Loucy (cell line): ENCODE measurements around the gene MEGF6.

Source experiments
- CTCF ChIP-seq: fragments of 200-600 bp; sonication (generic); conservative IDR thresholded peaks from 2 replicates; pipeline ENCODE4 v1.5.1; 2014; ENCODE audit warnings: mild to moderate bottlenecking, antibody characterized with exemption, low read length
- EZH2phosphoT487 ChIP-seq: fragments of 200-600 bp; IDR thresholded peaks from 2 replicates; pipeline ENCODE4 v1.6.1; 2018; ENCODE audit warnings: antibody characterized with exemption, mild to moderate bottlenecking, moderate library complexity, borderline replicate concordance

GRCh38 chr1:3551290-3551678 is 60.0 kb downstream of the MEGF6 start:
- TF ChIP-seq CTCF (no peak), EZH2phosphoT487 (no peak)
